Suprapubic skin (tissue), 4 donors: ENCODE data around the gene ZDHHC1. TPM values are rescaled to one million over a fixed set of nuclear protein-coding genes. Genes with fewer than 3 reads are reported as not detected.

Experiments used
- DNase-seq, 2 donors: peaks; one replicate each; pipeline ENCODE4 v3.0.0-alpha.2; 2019; ENCODE audit warnings: low spot score in 2 of 2
- H3K27ac ChIP-seq: fragments of 200-600 bp; sonication (generic); one replicate; pipeline ENCODE4 v1.5.1; 2019
- H3K27me3 ChIP-seq: fragments of 200-600 bp; sonication (generic); one replicate; pipeline ENCODE4 v1.5.1; 2019
- H3K36me3 ChIP-seq: fragments of 200-600 bp; sonication (generic); one replicate; pipeline ENCODE4 v1.5.1; 2019
- H3K4me1 ChIP-seq: fragments of 200-600 bp; sonication (generic); one replicate; pipeline ENCODE4 v1.5.1; 2019
- H3K4me3 ChIP-seq: fragments of 200-600 bp; sonication (generic); one replicate; pipeline ENCODE4 v1.5.1; 2019; ENCODE audit warnings: mild to moderate bottlenecking
- H3K9me3 ChIP-seq: fragments of 200-600 bp; sonication (generic); one replicate; pipeline ENCODE4 v1.5.1; 2019
- EP300 ChIP-seq: sonication (generic); formaldehyde crosslinking; IDR thresholded peaks from one replicate; pipeline ENCODE4 v1.6.1; 2017; ENCODE audit warnings: antibody characterized with exemption
- POLR2A ChIP-seq, 2 donors: fragments of 450-650 bp; IDR thresholded peaks; one replicate each; pipeline ENCODE4 v1.6.1; 2017; ENCODE audit warnings: antibody characterized with exemption in 2 of 2, mild to moderate bottlenecking in 2 of 2, moderate library complexity in 2 of 2
- POLR2AphosphoS5 ChIP-seq, 3 donors: sonication (generic); formaldehyde crosslinking; IDR thresholded peaks; one replicate each; pipeline ENCODE4 v1.6.1; 2017; ENCODE audit warnings: antibody characterized with exemption in 3 of 3
- WGBS: methylation state at CpG from one replicate; pipeline ENCODE4 v1.1.5; 2018; 5-methylcytosine and 5-hydroxymethylcytosine counted together
- total RNA-seq, 4 donors: library from RNA; depleted of rRNA; stranded (reverse); fragments of >200 nt; gene quantifications; one replicate each; pipeline ENCODE4 v1.1.0, GENCODE V29; 2016
- TF ChIP-seq, protein P1 (sequence below), 2 donors: fragments of 200-600 bp in 1 of 2; fragments of 450-650 bp in 1 of 2; sonication (generic) in 1 of 2; IDR thresholded peaks; one replicate each; pipeline ENCODE4 v1.5.1; 2016 to 2019; ENCODE audit warnings: antibody characterized with exemption in 2 of 2, mild to moderate bottlenecking in 1 of 2, moderate library complexity in 1 of 2

ZDHHC1 gene
- total RNA-seq, 4 donors from 2014 or later = 14.0 to 31.0 (median 23.8) TPM

DNA sequence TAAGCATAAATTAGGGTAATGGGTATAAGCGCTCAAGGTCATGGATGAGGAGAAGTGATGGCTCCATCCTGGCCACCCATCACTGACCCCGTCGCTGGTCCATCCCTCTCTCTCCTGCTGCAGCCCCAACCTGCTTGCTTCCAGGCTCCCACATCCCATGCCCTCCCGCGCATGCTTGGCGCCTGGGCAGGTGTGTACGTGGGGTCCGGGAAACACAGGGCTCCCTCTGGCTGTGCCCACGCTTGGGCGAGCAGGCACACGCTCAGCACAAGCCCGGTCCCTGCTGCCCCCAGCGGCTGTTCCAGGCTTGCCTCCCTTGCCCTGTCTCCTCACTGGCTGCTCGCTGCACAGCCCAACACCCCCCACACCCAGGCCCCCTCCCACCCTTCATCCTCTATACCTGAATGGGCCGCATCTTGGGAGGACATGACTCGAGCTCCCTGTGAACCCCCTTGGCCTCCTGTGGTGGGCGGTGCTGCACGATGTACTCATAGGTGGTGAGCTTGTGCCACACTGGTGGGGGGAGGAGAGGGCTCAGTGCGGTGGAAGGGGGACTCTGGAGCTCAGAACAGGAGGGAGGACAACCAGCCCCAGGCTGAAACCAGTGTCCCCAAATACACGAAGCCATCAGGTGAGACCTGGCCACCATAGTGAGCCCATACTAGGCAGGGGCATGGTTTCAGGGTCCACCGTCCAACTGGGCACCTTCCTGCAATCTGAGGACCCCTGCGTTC, 18.3 kb downstream of the ZDHHC1 start:
- Histone ChIP-seq H3K27ac (peak overlapping the region; percentile 85), H3K27me3 (no peaks in the 10 kb centered on the region), H3K4me3 (no peak overlapping the region), H3K36me3 (no peaks in the 10 kb centered on the region), H3K9me3 (no peaks in the 10 kb centered on the region), H3K4me1 (peaks cover 78% of the 10 kb centered on the region)
- TF ChIP-seq POLR2AphosphoS5 (IDR thresholded peaks at IDR 0.05) (no peak), EP300 (no peak), POLR2A (IDR thresholded peaks at IDR 0.05) (no peak)
- TF ChIP-seq, protein P1, sequence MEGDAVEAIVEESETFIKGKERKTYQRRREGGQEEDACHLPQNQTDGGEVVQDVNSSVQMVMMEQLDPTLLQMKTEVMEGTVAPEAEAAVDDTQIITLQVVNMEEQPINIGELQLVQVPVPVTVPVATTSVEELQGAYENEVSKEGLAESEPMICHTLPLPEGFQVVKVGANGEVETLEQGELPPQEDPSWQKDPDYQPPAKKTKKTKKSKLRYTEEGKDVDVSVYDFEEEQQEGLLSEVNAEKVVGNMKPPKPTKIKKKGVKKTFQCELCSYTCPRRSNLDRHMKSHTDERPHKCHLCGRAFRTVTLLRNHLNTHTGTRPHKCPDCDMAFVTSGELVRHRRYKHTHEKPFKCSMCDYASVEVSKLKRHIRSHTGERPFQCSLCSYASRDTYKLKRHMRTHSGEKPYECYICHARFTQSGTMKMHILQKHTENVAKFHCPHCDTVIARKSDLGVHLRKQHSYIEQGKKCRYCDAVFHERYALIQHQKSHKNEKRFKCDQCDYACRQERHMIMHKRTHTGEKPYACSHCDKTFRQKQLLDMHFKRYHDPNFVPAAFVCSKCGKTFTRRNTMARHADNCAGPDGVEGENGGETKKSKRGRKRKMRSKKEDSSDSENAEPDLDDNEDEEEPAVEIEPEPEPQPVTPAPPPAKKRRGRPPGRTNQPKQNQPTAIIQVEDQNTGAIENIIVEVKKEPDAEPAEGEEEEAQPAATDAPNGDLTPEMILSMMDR (IDR thresholded peaks at IDR 0.05) = peak in 1 of 2 donors; percentile 51
- DNase-seq = peak in 1 of 2 donors; percentile 72
- 68% methylated on average over 8 of the region's 22 CpGs for WGBS

DNA sequence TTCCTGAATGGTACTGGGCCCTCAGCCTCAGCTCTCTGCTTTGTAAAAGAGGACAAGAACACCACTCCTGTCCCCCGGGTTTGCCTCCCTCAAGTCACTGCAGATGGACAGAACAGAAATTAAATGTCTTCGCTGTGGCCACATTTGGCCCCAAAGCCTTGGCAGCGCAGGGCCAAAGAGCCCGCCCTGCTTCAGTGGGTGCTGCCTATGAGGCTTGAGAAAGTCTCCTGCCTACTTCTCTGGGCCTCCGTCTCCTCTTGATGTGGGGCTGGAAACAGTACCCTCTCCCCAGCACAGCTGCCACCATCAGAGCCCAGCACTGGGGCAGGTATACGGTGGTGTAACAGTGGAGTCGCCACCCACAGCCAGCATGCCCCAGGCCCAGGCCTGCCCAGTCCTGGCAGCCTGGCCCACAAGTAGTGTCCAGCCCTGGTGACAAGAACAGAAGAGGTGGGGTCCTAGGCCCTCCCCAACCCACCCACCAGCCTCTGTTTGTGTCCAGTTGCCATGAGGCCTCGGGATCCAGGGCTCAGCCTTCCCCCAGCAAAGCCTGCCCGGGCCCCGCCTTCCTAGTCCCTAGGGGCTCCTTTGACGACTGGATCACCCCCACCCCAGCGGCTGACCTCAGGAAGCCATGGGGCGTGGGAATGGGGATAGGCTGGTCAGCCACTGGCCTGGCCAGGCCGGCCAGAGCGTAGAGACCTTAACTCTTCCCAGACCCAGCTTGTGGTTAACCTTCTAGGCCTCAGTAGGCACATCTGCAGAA, 19.1 kb downstream of the ZDHHC1 start:
- Histone ChIP-seq H3K4me3 (no peak overlapping the region), H3K9me3 (no peaks in the 10 kb centered on the region), H3K27me3 (no peaks in the 10 kb centered on the region), H3K27ac (peak overlapping the region; percentile 85), H3K4me1 (peaks cover 85% of the 10 kb centered on the region), H3K36me3 (no peaks in the 10 kb centered on the region)
- DNase-seq = peak in 1 of 2 donors; percentile 79
- 42% methylated on average over 7 of the region's 15 CpGs for whole genome bisulfite sequencing
- no peak for TF ChIP-seq POLR2AphosphoS5 (IDR thresholded peaks at IDR 0.05)
- no peak for TF ChIP-seq POLR2A (IDR thresholded peaks at IDR 0.05)
- TF ChIP-seq EP300 = no peak
- TF ChIP-seq, protein P1 (IDR thresholded peaks at IDR 0.05) = no peak

DNA sequence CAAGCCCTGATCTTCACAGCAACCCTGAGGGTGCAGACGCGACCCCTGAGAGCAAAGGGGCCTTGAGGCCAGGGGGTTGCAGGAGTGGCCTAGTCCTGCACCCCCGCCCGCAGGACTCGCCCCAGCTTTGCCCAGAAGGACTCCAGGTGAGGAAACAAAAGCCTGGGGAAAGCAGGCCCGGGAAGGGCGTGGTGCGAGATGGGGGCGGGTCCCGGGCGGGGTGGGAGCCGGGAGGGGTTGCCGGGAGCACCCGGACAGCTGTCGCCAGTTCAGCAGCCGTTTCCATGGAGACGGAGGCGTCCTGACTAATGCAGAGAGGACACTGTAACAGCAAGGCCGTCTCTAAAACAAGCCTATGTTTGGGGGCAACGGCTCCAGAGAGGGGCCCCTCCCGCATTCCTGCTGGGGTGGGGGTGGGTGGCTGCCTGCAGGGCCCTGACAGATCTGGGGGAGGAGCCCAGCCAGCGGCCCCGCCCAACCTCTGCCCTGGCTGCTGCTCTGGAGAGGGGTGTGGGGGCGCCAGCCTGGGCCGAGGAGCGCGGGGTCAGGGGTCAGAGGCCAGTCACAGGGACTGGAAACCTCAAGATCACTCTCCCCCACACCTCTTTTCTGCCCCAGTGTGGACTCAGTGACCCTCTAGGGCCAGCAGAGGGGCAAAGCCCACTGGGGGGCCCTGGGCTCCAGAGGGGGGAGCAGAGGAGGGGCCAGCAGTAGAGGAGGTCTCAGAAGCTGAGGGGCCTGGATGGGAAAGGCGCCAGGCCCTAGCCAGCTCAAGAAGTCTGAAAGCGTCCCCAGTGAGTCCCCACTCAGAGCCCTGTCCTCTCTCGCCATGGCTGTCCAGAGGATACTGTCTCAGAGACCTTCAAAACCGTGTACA, 19.9 kb downstream of the ZDHHC1 start:
- Histone ChIP-seq H3K9me3 (no peaks in the 10 kb centered on the region), H3K4me1 (peaks cover 91% of the 10 kb centered on the region), H3K36me3 (no peaks in the 10 kb centered on the region), H3K27ac (peak overlapping the region; percentile 85), H3K27me3 (no peaks in the 10 kb centered on the region), H3K4me3 (peak overlapping the region; percentile 8)
- DNase-seq = peak in 1 of 2 donors; percentile 94
- TF ChIP-seq, protein P1 (IDR thresholded peaks at IDR 0.05) = no peak
- no peak for TF ChIP-seq POLR2A (IDR thresholded peaks at IDR 0.05)
- no peak for TF ChIP-seq POLR2AphosphoS5 (IDR thresholded peaks at IDR 0.05)
- TF ChIP-seq EP300 = no peak
- WGBS = 32% methylated on average over 12 of the region's 31 CpGs

DNA sequence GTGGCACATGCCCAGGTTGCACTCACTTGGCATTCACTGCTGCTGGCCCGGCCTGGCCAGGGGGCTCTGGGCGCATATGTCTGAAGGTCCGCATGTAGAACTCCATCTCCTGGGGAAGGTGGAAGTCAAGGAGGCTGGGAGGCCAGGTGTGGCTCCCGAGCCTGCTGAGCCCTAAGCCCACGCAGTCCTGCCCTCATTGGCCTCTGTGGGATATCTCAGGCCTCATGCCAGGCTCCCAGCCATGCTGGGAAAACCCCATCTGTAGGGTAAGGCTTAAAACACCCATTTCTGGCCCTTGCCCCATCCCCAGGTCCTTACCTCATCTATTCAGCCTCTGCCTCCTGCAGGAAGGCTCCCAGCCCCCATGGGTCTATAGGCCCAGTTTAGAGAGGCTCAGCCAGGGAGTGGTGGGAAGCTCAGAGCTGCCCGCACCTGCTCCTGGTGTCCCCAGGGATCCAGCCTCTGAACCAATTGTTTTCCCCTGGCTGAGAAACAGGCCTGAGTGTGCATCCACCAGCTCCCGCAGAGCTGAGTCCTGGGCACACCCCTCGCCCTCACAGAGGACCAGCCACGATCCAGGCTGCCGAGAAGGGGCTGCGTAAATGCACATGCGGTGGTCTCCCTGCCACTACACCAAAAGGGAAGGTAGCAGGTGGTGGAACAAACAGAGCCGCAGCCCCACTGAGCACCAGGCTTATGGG, 20.7 kb downstream of the ZDHHC1 start:
- H3K27ac ChIP-seq = peak overlapping the region; percentile 85
- H3K27me3 ChIP-seq = no peaks in the 10 kb centered on the region
- H3K4me1 ChIP-seq = peaks cover 97% of the 10 kb centered on the region
- H3K36me3 ChIP-seq = no peaks in the 10 kb centered on the region
- DNase-seq = peak in 1 of 2 donors; percentile 64
- no peak overlapping the region for H3K4me3 ChIP-seq
- TF ChIP-seq POLR2AphosphoS5 (IDR thresholded peaks at IDR 0.05) (no peak), POLR2A (IDR thresholded peaks at IDR 0.05) (no peak), EP300 (no peak)
- TF ChIP-seq, protein P1 (IDR thresholded peaks at IDR 0.05) = no peak
- 59% methylated on average over 11 of the region's 13 CpGs for WGBS
- H3K9me3 ChIP-seq = no peaks in the 10 kb centered on the region
